A549 (cell line): ENCODE data around the gene COA8. TPM values are rescaled to one million over a fixed set of nuclear protein-coding genes. Genes with fewer than 3 reads are reported as not detected.

Experiments used
- ATAC-seq, 2 experiments: fragments of 200-7000 bp in 1 of 2; fragments of >200 bp in 1 of 2; cut with Nextera tagmentation in 1 of 2; cut with Tn5 transposase in 1 of 2; 3 replicates each; pipeline versions ENCODE4 v1.8.0 to v1.9.1; 2018 to 2020; ENCODE audit warnings: mild to moderate bottlenecking in 1 of 2, moderate library complexity in 1 of 2
- CTCF ChIA-PET: fragments of 300-600 bp; sonication (Branson Sonifier 250); formaldehyde crosslinking; extraction: SDS; loops from one replicate; lab custom pipeline; 2021; ENCODE audit warnings: antibody characterized with exemption, inconsistent platforms; lab: Yijun Ruan, JAX
- POLR2A ChIA-PET: fragments of 350-600 bp; formaldehyde crosslinking; extraction: SDS; loops from one replicate; lab custom pipeline; 2021; ENCODE audit warnings: antibody characterized with exemption, inconsistent platforms; lab: Yijun Ruan, JAX
- DNase-seq, 2 experiments: peaks; one replicate each; pipeline versions ENCODE4 v3.0.0 to v3.0.0-alpha.2; 2011 to 2016; ENCODE audit warnings: low read depth in 1 of 2, low spot score in 1 of 2
- FAIRE-seq: peaks from 2 replicates; lab custom pipeline; 2011; peaks lifted over from hg19 to GRCh38; lab: Jason Lieb, UNC
- H3K27ac ChIP-seq, 2 experiments: fragments of >200 bp; sonication (Bioruptor Twin); formaldehyde crosslinking; 3 replicates each; pipeline ENCODE4 v1.5.1; 2016 to 2017
- H3K4me1 ChIP-seq: fragments of >200 bp; sonication (Bioruptor Twin); formaldehyde crosslinking; 3 replicates; pipeline ENCODE4 v1.6.1; 2016
- H3K4me2 ChIP-seq: fragments of >200 bp; sonication (Bioruptor Twin); formaldehyde crosslinking; 3 replicates; pipeline ENCODE4 v1.6.1; 2016
- H3K4me3 ChIP-seq: fragments of >200 bp; sonication (Bioruptor Twin); formaldehyde crosslinking; 3 replicates; pipeline ENCODE4 v1.5.1; 2016
- H3K9me3 ChIP-seq: fragments of >200 bp; sonication (Bioruptor Twin); formaldehyde crosslinking; 3 replicates; pipeline ENCODE4 v1.6.1; 2016
- CBX2 ChIP-seq: fragments of 200-600 bp; sonication (generic); IDR thresholded peaks from 2 replicates; pipeline ENCODE4 v1.6.1; 2016; ENCODE audit warnings: low read depth, mild to moderate bottlenecking, borderline replicate concordance
- EHF ChIP-seq: fragments of 250-450 bp; sonication (Bioruptor Pico); IDR thresholded peaks from 2 replicates; pipeline ENCODE4 v1.5.0; 2020; ENCODE audit warnings: mild to moderate bottlenecking
- EHMT2 ChIP-seq: fragments of 200-600 bp; sonication (generic); IDR thresholded peaks from 2 replicates; pipeline ENCODE4 v1.6.1; 2016; ENCODE audit warnings: antibody characterized with exemption, low read depth, mild to moderate bottlenecking, moderate library complexity
- GATA3 ChIP-seq: IDR thresholded peaks from 2 replicates; pipeline ENCODE4 v1.6.1; 2012; ENCODE audit warnings: borderline replicate concordance
- HMGXB4 ChIP-seq: fragments of 250-450 bp; sonication (Bioruptor Pico); IDR thresholded peaks from 2 replicates; pipeline ENCODE4 v1.5.0; 2021; ENCODE audit warnings: mild to moderate bottlenecking, moderate library complexity, borderline replicate concordance
- HOXA7 ChIP-seq: fragments of 250-450 bp; sonication (Bioruptor Pico); IDR thresholded peaks from 2 replicates; pipeline ENCODE4 v1.5.0; 2020; ENCODE audit warnings: mild to moderate bottlenecking, moderate library complexity
- JUNB ChIP-seq: fragments of >200 bp; sonication (Bioruptor Twin); formaldehyde crosslinking; IDR thresholded peaks from 2 replicates; pipeline ENCODE4 v1.6.1; 2016
- PHF8 ChIP-seq: fragments of 200-600 bp; sonication (generic); IDR thresholded peaks from 2 replicates; pipeline ENCODE4 v1.6.1; 2016; ENCODE audit warnings: low read depth, mild to moderate bottlenecking, antibody characterized with exemption, moderate library complexity, borderline replicate concordance
- POLR2A ChIP-seq: IDR thresholded peaks from 2 replicates; pipeline ENCODE4 v1.6.1; 2012; ENCODE audit warnings: mild to moderate bottlenecking, low read length
- POLR2AphosphoS2 ChIP-seq: conservative IDR thresholded peaks from 2 replicates; pipeline ENCODE4 v1.6.1; 2012; ENCODE audit warnings: low read length, improper control_type of control experiment, inconsistent platforms
- RAD21 ChIP-seq, 2 experiments: fragments of >200 bp in 1 of 2; sonication (Bioruptor Twin) in 1 of 2; formaldehyde crosslinking in 1 of 2; IDR thresholded peaks in 1 of 2; conservative IDR thresholded peaks in 1 of 2; 2 replicates in 1 of 2; 3 replicates in 1 of 2; pipeline ENCODE4 v1.6.1; 2012 to 2018; ENCODE audit warnings: inconsistent platforms in 1 of 2
- RARB ChIP-seq: fragments of 250-450 bp; sonication (Bioruptor Pico); IDR thresholded peaks from 2 replicates; pipeline ENCODE4 v1.8.0; 2021; ENCODE audit warnings: mild to moderate bottlenecking, moderate library complexity
- RNF2 ChIP-seq: fragments of 200-600 bp; sonication (generic); IDR thresholded peaks from 2 replicates; pipeline ENCODE4 v1.6.1; 2016; ENCODE audit warnings: low read depth, mild to moderate bottlenecking, antibody characterized with exemption, moderate library complexity, borderline replicate concordance
- SREBF2 ChIP-seq: fragments of 450-650 bp; IDR thresholded peaks from 2 replicates; pipeline ENCODE4 v1.6.1; 2014; ENCODE audit warnings: mild to moderate bottlenecking, moderate library complexity
- TFCP2L1 ChIP-seq: fragments of 250-450 bp; sonication (Bioruptor Pico); IDR thresholded peaks from 2 replicates; pipeline ENCODE4 v1.5.0; 2021; ENCODE audit warnings: mild to moderate bottlenecking
- TP53 ChIP-seq: fragments of 250-450 bp; sonication (Bioruptor Pico); IDR thresholded peaks from 2 replicates; pipeline ENCODE4 v1.5.0; 2021; ENCODE audit warnings: mild to moderate bottlenecking, moderate library complexity
- ZFP36 ChIP-seq: fragments of 450-650 bp; IDR thresholded peaks from 2 replicates; pipeline ENCODE4 v1.6.1; 2014; ENCODE audit warnings: borderline replicate concordance; ENCODE audit not compliant: partially characterized antibody
- WGBS: methylation state at CpG from one replicate; pipeline ENCODE4 v1.1.6; 2017; ENCODE audit errors: missing lambda C conversion rate; 5-methylcytosine and 5-hydroxymethylcytosine counted together
- polyA plus RNA-seq, 4 experiments: library from polyadenylated mRNA; depleted of rRNA in 3 of 4; stranded (reverse); fragments of >200 nt; fragmentation: RNase III in 1 of 4; extraction: RNeasy Plus Mini Kit Qiagen cat#74134 plus additional on column Dnase treatment in 1 of 4; gene quantifications; 2 replicates in 3 of 4; 3 replicates in 1 of 4; pipeline ENCODE4 v1.2.3, GENCODE V29; 2011 to 2017

Gene COA8
- polyA plus RNA-seq, 2 of the 4 experiments (the other 2 are of a cell fraction): 29.8 to 34.9 TPM

- TF ChIP-seq EHMT2: no peak
- TF ChIP-seq POLR2AphosphoS2: no peak
Observed at GRCh38 chr14:103526914-103527248, 35.9 kb upstream of the COA8 start (continued).

- TF ChIP-seq HOXA7 (no peak), TFCP2L1 (CRISPR knock-in tag) (no peak), RNF2 (no peak), ZFP36 (peak; percentile 5), PHF8 (no peak), TP53 (CRISPR knock-in tag) (no peak), RARB (CRISPR knock-in tag) (no peak)
- Histone ChIP-seq H3K4me2 (peak overlapping the region; percentile 99), H3K27ac (peak overlapping the region; percentile 94 to 97), H3K9me3 (no peaks in the 10 kb centered on the region), H3K4me1 (peaks cover 56% of the 10 kb centered on the region), H3K4me3 (peak overlapping the region; percentile 100; the same call in 2 of the 3 replicates)
- POLR2A ChIA-PET: interaction anchor here (0.6 to 3.1 kb wide), 4 partner anchors 9 to 86 kb away, joined by 3 to 22 read pairs (median 4); partner anchors contain the start of gene BAG5
- WGBS: 81% methylated on average over 14 of the region's 14 CpGs
- CTCF ChIA-PET: interaction anchor here (0.6 to 28.8 kb wide), 7 partner anchors 9 to 63 kb away, joined by 3 to 489 read pairs (median 6); partner anchors contain the start of gene CKB
- ATAC-seq (peak; percentile 16 to 32; a peak in 3 of 6 replicates), DNase-seq (no peak), FAIRE-seq (no peak)
Observed at GRCh38 chr14:103527408-103528145, 35.2 kb upstream of the COA8 start.

GRCh38 chr14:103528146-103528586 lies 34.6 kb upstream of the COA8 start:
- 48% methylated on average over 10 of the region's 10 CpGs for WGBS
- POLR2A ChIA-PET: interaction anchor here (0.6 to 3.1 kb wide), 6 partner anchors 9 to 85 kb away, joined by 3 to 22 read pairs (median 4); partner anchors contain the start of gene BAG5

More at GRCh38 chr14:103528146-103528586, 34.6 kb upstream of the COA8 start:
- Histone ChIP-seq H3K9me3 (no peaks in the 10 kb centered on the region), H3K4me2 (peak overlapping the region; percentile 99), H3K4me1 (peaks cover 51% of the 10 kb centered on the region), H3K27ac (peak overlapping the region; percentile 94 to 97), H3K4me3 (peak overlapping the region; percentile 100)
- FAIRE-seq (no peak), DNase-seq (no peak), ATAC-seq (peak; percentile 22 to 49; a peak in 3 of 6 replicates)
- CTCF ChIA-PET: interaction anchor here (0.6 to 28.8 kb wide), 8 partner anchors 9 to 283 kb away, joined by 3 to 489 read pairs (median 5); partner anchors contain the start of gene CKB
- TF ChIP-seq SREBF2: no peak
- no peak for TF ChIP-seq CBX2
- TF ChIP-seq POLR2A: no peak
- no peak for TF ChIP-seq GATA3
- no peak for TF ChIP-seq RAD21 (conservative IDR thresholded peaks at IDR 0.05 in 1 of 2, IDR thresholded peaks at IDR 0.05 in 1 of 2)
- TF ChIP-seq EHF: no peak
- TF ChIP-seq HMGXB4 (CRISPR knock-in tag): no peak
- no peak for TF ChIP-seq PHF8
- TF ChIP-seq ZFP36: no peak
- TF ChIP-seq JUNB: no peak
